Measurements from ENCODE around the gene MIER2.

The MIER2 gene

DNA sequence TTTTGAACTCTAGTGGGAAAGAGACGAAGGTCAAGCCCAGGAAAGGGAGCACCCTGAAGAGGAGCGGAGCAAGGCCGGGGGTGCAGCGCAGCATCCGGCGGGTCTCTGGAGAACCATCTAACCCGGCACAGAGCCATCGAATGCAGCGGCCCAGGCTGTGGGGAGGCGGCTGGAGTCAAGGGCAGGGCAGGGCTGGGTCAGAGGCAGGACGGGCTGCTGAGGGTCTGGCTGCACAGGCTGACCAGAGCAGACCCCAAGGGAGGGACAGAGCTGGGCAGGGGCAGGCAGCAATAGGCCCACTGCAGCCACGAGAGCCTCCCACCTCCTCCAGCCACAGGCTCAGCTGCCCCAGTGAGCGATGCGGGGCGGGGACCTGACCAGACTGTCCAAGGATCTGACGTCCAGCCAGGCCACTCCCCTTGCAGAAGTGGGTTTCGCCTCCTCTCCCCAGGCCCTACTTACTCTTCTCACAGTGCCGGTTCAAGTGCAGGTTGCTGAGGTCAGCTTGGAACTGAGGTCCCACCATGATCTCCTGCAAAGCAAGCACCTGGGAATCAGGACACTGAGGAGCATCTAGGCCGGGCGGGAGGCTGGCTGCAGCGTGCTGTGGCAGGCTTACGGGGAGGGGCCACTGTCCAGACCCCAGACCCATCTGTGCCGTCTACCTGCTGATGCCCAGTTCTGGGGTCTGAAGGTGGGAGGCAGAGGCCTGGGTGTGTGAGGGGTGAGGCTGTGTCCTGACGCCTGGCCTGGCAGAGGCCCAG, 19.2 kb downstream of the MIER2 start:
- TF ChIP-seq, protein P1, sequence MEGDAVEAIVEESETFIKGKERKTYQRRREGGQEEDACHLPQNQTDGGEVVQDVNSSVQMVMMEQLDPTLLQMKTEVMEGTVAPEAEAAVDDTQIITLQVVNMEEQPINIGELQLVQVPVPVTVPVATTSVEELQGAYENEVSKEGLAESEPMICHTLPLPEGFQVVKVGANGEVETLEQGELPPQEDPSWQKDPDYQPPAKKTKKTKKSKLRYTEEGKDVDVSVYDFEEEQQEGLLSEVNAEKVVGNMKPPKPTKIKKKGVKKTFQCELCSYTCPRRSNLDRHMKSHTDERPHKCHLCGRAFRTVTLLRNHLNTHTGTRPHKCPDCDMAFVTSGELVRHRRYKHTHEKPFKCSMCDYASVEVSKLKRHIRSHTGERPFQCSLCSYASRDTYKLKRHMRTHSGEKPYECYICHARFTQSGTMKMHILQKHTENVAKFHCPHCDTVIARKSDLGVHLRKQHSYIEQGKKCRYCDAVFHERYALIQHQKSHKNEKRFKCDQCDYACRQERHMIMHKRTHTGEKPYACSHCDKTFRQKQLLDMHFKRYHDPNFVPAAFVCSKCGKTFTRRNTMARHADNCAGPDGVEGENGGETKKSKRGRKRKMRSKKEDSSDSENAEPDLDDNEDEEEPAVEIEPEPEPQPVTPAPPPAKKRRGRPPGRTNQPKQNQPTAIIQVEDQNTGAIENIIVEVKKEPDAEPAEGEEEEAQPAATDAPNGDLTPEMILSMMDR (conservative IDR thresholded peaks at IDR 0.05), result no peak
- H3K27ac ChIP-seq, result no peak overlapping the region

DNA sequence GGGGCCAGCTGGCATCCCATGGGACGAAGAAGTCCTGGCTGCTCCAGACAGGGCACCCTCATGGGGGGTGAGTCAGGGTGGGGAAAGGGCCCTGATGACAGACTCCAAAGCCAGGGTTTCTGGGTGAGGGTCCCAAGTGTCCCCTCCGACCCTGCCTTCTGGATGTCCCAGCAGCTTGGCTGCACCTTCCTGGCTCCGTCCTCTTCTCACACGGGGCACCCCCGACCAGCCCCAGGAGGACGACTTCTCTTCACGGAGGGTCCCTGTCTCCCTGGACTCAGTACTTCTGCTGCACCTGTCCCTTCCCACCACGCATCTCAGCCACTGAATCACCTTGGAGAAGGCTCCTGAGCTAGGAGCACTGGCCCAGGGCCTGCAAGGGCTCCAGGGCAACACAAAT, 19.9 kb downstream of the MIER2 start:
- no peak overlapping the region for H3K27ac ChIP-seq
- TF ChIP-seq, protein P1 (conservative IDR thresholded peaks at IDR 0.05), result no peak

DNA sequence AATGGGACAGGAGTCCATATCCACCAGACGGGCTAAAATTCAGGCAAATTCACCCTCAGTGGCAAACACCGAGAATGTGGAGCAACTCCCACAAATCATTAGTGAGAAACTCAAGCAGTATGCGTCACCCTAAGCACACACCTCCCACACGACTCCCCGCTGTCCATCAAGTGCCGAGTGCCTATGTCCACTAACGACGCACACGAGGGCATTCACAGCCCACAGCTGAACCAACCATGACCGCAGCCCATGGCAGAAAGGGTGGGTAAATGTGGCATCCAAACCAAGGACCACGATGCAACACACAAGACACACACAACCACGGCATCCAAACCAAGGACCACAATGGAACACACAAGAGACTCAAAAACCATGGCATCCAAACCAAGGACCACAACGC, 22.0 kb downstream of the MIER2 start:
- H3K27ac ChIP-seq, result no peak overlapping the region
- TF ChIP-seq, protein P1 (conservative IDR thresholded peaks at IDR 0.05), result no peak

DNA sequence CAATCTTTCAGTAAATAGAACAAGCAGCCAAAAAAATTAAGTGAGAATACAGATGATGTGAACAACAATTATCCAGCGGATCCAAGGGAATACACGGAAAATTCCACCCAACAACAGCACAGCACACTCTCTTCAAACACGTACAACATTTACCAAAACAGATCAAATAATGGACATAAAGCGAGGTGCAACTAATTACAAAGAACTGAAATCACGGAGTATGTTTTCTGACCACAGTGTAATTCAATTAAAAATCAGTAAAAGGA, 26.2 kb downstream of the MIER2 start:
- TF ChIP-seq, protein P1 (conservative IDR thresholded peaks at IDR 0.05), result no peak

DNA sequence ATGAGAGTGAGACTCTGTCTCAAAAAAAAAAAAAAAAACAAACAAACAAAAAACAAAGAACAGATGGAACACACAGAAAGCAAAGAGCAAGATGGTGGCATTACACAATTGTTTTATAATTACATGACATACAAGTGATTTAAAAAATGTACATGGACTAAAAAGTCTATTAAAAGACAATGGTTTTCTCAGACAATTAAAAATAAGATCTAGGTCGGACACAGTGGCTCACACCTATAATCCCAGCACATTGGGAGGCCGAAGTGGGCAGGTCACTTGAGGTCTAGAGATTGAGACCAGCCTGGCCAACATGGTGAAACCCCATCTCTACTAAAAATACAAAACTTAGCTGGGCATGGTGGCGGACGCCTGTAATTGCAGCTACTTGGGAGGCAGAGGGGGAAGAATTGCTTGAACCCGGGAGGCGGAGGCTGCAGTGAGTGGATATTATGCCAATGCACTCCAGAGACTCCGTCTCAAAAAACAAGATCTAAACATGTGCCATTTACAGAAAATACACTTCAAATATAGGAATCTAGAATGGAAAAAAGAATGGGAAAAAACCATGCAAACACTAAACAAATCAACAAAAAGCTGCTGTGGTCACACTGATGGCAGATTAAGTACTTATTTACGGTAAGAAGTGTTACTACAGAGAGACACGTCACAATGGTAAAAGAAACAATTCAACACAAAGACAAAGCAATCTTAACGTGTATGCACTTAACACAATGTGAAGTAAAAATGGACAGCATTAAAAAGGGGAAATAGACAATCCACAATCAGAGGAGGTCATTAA, 26.7 kb downstream of the MIER2 start:
- no peak overlapping the region for H3K27ac ChIP-seq
- TF ChIP-seq, protein P1 (conservative IDR thresholded peaks at IDR 0.05), result no peak

More for the DNA sequence above, 26.2 kb downstream of the MIER2 start:
- no peak overlapping the region for H3K27ac ChIP-seq

DNA sequence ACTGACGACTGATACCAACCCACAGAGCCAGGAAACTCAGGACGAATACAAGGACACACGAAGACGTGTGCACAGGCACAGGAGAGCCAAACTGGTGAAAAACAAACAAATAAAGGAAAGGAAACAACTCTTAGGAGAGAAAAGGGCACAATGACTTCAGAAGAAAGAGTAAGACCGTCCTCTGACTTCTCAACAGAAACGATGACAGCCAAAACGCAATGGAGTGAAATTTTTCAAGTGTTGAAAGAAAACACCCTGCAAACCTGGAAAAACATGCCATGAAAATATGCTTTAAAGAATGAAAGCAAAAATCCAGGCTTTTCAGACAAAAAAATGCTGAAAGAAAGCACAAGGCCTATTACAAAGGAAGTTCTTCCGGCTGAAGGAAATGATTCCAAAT, 28.8 kb downstream of the MIER2 start:
- H3K27ac ChIP-seq, result no peak overlapping the region
- TF ChIP-seq, protein P1 (conservative IDR thresholded peaks at IDR 0.05), result no peak

DNA sequence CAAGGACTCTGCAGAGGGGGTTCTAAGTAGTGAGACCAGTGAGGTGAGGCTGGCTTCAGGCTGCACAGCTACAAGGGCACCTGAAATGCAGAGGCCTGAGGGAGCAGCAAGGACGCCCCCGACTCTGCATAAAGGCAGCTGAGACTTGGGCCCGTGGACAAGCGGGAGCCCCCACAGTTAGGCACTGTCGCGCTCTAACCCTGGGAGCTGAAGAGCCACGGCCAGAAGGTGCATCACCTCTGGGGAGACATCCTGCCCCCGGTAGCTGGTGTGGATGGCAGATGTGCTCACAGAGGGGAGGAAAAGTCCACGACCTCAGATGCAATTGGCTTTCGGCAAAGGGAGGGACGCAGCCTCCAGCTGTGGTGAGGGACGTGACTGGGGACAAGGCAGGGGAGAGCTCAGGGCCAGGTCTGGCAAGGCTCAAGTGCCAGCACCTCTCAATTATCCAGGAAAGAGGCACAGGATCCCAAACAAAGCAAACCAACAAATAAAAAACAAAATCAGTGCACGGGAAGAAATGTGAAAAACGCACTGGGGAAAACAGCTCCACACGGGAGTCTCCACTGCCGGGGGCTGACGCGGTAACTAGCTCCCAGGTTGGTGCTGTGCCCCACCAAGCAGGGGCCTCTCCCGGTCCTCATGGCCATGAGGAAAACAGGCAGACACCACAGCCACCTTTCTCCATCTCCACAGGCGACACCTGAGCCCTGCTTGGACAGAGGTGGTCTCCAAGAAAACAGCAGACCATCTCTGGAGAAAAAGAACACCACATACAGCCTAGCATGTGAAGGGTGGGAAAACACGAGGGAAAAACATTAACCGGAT, 30.4 kb downstream of the MIER2 start:
- no peak overlapping the region for H3K27ac ChIP-seq
- TF ChIP-seq, protein P1 (conservative IDR thresholded peaks at IDR 0.05), result no peak
